Activated naive CD4-positive, alpha-beta T cell treated with Interleukin-2 at 50 U/mL for 16 hours (primary cell): ENCODE data around the gene LPAR2.
A peak's percentile ranks its signal among the peaks of the same experiment; 100 is the strongest.
"Not testable (repeated sequence)": the region's sequence is repeated elsewhere in the genome, so short reads cannot be mapped to it uniquely, and the experiment has no call there.

Experiments used
- DNase-seq: peaks from one replicate; pipeline ENCODE4 v3.0.0-alpha.2; 2020

Gene LPAR2

DNA sequence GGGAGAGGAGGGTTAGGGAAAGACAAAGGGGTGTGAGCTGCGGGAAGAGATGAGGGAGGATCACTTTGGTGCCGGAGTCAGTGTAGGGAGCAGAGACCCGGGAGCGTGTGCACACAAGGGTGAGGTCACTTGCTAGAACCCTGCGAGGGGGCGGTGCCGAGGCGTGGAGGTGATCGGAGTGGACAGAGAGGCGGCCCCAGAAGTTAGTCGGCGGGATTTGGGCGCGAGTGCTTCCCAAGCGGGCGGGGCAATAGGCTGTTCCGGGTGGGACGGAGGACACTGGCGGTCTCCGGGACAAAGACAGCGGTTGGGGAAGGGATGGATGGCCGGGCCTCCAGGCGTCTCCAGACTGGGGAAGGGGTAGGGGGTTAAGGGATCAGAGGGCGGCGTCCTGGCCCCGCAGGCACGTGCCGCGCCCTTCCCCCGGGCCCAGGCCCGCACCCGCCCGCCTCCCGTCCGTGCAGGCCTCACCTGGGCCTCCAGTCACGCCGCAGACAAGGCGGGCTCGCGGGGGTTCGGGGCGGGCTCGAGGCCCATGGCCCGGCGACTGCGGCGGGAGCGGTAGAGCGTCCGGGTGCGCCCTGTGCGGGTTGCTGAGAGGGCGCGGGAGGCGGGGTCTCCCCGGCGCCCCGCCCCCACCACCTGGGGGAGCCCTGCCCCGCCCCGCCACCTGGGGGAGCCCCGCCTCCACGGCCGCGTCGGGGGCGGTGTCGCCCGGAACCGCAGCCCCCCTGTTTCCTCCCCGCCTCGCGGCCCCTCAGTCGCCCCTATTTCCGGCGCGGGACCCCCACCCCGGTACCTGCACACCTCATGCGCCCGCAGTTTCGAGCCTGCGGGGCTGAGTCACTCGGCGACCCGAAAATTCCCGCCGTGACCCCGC lies at the start of gene LPAR2:
TSS of gene LPAR2 (minus strand) at position 600 of the 880 bp plus-strand sequence. CDS start 945 bp downstream, outside the sequence.
- DNase-seq: peak; percentile 72

DNA sequence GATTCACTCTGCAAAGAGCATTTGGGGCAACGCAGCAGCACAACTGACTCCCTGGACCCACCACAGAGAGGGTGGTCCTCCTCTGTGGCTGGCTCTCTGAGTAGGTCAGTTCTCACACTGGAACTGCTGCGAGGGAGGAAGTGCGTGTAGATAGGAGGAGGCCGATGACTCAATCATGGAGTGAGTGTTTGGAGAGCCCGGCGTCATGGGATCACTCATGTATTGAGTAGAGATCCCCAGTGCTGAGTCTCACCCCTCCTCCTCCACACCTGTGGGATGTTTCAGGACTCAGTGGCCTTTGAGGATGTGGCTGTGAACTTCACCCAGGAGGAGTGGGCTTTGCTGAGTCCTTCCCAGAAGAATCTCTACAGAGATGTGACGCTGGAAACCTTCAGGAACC lies 49.6 kb upstream of the LPAR2 start:
- no peak for DNase-seq

DNA sequence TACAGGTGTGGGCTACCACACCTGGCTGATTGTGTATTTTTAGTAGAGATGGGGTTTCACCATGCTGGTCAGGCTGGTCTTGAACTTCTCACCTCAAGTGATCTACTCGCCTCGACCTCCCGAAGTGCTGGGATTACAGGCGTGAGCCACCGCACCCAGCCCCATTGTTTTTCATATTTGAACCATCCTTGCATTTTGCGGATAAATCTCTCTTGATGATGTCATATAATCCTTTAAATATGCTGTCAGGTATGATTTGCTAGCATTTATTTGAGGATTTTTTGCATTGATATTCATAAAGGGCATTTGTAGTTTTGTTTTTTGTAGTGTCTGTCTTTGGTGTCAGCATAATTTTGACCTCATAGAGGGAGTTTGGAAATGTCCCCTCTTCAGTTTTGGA lies 46.3 kb upstream of the LPAR2 start:
- DNase-seq: no peak

DNA sequence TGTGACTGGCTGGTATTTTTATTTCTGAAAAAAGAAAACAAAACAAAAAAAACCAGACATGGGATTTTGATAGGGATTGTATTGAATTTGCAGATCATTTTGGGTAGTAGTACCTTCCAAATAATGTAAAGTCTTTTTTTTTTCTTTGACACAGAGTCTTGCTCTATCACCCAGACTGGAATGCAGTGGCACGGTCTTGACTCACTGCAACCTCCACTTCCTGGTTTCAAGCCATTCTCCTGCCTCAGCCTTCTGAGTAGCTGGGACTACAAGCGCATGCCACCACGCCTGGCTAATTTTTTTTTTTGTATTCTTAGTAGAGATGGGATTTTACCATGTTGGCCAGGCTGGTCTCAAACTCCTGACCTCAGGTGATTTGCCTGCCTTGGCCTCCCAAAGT lies 44.8 kb upstream of the LPAR2 start:
- DNase-seq: no peak

DNA sequence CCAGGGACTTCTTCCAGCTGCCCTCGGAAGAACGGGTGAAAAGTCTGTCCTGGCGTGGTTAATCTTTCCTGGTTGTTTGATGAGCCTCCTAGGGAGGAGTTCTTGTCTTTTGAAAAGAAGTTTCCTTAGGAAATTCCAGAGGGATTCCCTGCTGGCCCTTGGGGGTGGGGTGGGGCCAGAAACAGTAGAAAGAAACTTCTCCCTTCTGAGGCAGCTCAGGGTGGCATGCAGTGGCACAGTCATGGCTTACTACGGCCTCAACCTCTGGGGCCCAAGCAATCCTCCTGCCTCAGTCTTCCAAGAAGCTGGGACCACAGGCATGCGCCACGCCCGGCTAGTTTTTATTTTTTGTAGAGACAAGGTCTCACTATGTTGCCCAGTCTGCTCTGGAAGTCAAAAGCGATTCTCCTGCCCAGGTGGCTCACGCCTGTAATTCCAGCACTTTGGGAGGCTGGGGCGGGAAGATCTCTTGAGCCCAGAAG lies 42.1 kb upstream of the LPAR2 start:
- DNase-seq: no peak

DNA sequence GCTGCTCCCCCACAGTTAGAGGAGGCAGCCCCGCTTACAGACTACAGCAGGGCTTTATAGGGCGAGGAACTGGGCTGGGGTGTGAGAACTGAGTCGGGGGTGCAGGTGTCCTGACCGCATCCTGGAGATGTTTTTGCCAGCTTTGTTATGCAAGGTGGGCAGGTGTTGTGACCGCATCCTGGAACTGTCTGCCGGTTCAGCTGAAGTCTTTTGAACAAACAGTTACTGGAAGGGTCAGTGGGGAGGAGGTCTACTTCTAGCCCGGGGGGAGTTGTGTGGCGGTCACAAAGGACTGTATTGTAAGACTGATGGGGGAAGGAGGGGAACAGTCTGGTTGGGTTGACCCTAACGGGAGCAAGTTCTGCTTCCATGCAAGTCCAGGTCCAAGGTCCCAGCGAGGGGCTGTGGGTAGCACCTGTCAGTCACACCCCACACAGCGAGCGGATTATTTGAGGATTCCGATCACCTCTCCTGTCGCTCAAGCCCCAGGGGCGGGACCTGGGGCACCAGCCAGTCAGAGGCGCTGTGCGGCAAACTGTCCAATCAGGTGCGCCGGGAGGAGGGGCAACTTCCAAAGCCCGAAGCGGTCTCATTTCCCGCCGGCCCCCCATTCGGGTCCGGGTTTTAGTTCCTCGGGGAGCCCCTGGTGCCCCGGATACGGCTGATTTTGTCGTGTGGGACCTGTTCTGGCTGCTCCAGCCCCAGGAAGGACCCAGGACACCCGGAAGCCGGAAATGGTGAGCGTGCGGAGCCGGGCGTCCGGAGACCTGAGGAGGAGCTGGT lies 40.4 kb upstream of the LPAR2 start, which contains the start of gene ZNF101:
TSS of gene ZNF101 (plus strand) at position 610 of the 783 bp plus-strand sequence. CDS start at position 735, 125 bp downstream.
- DNase-seq: peak; percentile 96

DNA sequence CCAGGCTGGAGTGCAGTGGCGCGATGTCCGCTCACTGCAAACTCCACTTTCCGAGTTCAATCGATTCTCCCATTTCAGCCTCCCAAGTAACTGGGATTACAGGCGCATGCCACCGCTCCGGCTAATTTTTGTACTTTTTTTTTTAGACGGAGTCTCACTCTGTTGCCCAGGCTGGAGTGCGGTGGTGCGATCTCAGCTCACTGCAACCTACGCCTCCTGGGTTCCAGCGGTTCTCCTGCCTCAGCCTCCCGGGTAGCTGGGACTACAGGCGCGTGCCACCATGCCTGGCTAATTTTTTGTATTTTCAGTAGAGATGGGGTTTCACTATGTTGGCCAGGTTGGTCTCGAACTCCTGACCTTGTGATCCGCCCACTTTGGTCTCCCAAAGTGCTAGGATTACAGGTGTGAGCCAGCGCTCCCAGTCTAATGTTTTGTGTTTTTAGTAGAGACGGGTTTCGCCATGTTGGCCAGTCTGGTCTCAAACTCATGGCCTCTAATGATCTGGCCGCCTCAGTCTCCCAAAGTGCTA lies 37.5 kb upstream of the LPAR2 start:
- DNase-seq: not testable (repeated sequence)

DNA sequence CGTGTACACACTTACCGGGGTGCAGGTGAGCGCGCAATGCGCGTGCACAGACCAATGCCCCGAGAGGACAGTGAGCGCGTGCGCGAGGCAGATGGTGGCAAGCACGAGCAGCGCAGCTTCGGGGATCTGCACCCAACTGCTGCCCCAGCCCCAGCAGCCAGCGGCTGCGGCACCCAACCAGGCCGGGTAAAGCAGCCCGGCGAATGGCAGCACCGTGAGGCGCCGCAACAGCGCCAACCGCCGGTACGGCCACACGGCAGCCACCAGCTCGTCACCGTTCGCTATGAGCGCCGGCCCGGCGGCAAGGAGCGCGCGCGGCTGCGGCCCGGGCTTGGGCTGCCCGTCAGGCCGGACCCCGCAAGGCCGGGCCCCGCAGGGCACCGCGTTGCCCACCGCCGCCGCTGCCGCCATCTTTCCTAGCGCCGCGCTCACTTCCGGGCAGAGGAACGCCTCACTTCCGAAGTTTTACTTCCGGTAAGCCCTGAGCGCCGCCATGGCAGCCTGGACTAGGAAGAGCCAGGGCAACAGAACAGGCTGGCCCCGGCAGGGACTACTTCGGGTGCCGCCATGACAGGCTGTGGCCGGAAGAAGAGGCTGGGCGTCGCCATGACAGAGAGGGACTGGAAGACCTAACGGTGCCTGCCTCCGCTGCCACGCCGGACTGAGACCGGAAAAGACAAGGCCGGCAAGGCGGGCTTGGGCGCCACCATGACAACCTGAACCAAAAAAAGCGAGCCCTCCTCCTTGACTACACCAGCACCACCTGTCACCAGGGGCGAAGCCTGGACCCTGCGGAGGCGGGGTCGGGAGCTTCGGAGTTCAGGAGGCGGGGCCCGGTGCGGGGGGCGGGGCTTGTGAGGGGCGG lies 35.5 kb upstream of the LPAR2 start, which contains the start of gene ATP13A1:
TSS of gene ATP13A1 (minus strand) at position 421 of the 865 bp plus-strand sequence. CDS start at position 411, 10 bp downstream.
- peak; percentile 96 for DNase-seq

DNA sequence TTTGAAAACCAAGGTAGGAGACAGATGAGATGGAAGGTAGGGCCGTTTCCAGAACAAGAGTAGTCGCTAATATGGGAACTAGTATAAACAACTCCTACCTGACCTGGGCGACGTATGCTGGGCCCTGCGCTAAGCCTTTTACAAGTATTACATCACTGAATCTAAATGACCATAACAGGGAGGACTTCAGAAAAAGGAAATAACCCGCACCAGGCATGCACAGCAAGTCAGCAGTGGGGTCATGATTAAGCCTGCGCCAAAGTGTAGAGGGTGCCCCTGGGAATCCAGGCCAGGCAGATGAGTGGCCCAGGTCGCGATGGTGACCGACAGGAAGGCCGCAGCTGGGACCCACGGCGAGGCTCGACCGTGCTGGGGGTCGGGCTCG lies 34.8 kb upstream of the LPAR2 start:
- no peak for DNase-seq

DNA sequence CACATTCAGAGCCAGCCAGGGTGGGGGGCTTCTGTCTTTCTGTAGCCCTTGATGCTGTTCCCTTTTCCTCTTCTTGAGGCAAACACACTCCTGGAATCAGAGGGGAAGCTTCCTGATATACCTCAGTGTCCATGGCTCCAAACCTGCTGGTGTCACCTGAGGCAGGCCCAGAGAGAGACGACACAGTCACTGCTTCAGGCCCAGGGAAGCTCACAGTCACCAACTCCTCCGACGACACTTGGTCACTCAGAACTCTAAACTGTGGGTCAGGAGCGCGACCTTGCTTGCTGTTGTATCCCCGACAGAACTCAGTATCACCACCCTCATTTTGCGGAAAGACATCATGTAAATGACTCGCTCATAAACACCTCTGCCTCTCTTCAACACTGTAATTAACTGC lies 34.3 kb upstream of the LPAR2 start:
- DNase-seq: no peak

DNA sequence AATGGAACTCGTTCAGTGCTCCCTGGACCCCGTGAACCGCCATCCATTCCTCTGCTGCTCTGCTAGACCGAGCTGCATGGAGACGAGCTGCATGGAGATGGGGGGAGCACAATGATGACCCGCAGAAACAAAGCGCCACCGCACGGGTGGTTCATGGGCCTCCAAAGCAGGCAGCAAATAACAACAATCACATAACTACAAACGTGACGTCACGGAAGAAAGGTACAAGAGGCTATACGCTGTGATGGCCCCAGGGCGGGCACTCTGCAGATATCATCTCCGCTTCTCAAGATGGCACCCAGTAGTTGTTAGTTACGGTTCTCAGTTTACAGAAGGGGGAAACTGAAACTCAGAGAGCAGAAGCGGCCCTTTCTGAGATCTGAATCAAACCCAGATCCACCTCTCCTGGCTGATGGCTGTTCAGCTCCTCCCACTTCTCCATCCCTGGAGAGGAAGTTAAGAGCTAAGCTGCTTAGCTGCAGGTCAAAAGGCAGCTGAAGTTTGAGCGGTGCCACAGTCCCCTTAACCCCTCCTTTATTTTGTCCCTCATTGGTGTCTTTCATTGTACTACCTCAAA lies 33.7 kb upstream of the LPAR2 start:
- peak; percentile 53 for DNase-seq

DNA sequence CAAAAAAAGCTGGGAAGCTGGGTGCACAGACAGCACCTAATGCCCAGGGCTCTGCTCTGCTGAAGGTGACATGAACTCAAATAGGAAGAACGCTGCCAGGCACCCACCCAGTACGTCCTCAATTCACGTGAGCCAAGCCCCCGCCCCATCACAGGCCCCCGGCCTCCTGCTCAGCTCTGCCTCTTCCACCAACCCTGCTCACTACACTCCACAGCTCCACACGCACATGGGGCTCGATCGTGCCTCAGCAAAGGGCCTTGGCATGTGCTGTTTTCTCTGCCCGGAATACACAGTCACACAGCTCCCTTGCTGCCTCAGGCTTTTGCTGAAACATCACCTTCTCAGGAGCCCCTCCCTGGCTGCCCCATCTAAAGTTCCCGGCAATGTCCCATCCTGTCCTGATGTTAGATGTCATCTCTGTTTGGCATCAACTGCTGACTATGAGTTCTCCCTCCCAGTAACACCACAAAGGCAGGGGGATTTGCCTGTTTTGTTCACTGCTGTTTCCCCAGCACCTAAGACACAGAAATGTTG lies 33.2 kb upstream of the LPAR2 start:
- DNase-seq: no peak

DNA sequence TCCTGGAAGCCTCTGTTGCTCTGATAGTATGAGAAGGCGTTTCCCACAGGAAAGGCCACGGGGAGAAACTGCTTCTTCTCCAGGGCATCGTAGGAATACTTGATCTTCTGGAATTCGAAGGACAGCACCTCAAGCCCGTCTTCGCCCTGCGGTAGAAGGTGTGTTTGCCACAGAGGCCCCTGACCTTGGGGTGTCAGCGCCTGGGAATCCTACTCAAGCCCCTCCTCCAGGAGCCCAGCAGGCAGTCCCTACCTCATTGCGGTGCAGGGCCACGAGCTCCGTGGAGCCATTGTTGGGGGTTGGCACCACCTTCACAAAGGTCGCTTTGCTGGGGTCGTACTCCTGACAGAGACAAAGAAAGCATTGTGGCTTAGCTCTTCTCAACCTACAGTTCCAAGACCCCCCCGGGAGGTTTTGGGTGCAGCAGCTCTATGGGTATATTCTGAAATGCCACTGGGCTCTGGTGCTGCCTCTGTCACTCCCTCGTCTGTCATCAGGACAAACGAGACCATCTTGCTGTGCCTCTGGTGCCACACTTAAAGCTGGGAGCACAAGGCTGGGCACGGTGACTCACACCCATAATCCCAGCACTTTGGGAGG lies 31.7 kb upstream of the LPAR2 start:
- DNase-seq: no peak

DNA sequence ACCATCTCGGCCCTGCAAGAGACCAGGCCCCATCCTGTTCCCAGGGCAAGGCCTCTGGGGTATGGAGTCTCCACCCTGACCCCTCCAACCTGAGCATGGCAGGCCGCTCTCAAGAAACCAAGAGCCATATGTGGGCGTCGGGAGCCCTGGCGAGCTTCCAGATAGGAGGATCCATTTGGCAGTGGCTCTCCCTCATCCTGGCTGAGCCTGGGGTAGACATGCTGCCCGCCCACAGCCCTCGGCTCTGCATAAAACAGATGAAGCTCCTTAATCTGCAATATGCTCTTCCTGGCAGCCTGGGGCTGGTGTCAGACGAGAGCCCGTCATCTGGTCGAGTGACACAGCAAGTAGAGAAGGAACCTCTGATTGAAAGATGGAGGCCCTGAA lies 29.4 kb upstream of the LPAR2 start:
- no peak for DNase-seq

DNA sequence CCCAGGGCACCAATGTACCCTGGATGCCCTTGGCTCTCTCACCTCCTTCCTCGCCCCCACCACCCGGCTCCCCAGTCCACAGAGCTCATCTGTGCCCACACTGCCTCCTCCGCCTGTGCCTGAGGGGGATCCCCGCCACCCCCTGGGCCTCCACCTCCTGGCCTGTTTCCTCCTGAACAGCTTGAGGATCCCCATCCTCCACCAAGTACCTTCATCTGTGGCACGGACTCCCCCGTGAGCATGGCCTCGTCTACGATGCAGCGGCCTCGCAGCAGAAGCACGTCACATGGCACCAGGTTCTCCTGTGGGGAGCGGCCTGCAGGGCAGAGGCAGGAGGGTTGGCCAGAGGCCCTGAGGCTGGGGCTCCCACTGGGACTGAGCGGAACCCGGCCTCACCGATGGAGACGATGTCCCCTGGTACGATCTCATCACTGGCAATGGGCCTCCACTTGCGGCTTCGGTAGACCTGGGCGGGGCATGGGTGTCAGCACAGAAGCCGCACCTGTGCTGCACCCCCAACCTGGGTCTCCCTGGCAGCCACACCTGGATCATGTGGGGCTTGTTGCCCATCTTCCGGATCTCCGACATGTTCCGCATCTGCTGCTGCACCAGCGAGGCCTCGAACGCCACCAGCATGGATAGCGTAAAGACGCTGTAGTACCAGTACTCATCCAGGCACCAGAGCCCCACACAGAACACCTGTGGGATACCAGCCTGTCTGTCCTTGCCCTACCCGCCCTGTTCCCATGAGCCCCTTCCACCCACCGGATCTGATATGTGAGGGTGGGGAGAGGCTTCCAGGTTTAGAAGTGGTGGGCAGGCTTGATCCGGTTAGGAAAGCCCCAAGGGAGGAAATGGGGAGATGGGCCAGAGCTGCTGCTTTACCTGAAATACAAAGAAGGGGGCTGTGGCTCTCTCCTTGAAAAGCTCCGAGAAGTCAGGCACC lies 28.7 kb upstream of the LPAR2 start:
- no peak for DNase-seq

DNA sequence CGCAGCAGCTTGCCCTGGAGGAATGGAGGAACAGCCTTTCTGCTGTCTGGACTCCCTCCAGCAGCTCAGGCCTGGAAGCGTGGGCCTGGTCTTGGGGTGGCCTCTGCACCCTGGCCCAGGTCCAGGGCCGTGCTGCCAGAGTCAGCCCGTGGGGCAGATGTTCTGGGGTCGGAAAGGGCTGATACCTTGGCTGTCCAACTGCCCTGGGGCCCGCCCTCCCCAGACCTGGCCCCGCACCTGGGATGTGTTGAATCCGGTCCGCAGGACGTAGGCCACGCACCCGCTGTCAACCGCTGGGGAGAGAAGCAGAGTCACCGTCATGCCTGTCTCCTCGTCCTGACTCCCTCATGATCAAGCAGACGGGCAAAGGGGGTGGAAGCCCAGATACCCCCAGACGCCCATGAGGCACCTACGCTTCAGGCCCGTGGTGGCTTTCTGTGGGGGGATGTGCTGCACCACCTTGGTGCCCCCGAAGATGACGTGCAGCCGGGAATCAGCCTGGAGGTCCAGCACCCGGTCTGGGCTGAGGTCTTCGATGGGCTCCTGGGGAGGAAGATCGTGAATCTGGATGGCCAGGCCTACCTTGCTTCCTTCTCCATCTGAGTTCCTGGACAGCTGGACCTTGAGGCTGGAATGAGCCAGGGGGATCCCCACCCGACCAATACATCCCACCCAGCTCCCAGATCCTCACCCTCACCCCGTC lies 27.8 kb upstream of the LPAR2 start:
- no peak for DNase-seq

DNA sequence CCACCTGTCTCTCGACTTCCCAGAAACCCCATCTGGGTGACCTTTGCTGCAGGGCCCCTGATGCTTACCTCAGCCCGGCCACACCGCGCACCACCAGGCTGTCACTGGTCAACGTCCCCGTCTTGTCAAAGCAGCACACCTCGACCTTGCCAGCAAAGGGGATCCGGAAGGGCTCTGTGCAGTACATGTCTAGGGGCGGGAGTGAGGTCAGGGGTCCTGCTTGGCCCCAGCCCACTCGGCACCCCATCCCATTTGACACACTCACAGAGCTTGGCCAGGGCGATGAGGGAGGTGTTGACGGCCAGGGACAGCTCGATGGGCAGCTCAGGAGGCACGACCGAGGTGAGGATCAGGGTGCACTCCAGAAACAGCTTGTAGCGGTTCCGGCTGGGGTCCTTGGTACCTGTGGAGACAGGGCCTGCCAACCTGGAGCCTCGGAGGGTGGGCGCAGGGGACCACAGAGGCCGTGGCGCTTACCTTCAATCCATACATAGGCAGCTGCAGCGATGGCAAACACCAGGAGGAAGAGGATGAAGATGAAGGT lies 27.1 kb upstream of the LPAR2 start:
- DNase-seq: no peak

DNA sequence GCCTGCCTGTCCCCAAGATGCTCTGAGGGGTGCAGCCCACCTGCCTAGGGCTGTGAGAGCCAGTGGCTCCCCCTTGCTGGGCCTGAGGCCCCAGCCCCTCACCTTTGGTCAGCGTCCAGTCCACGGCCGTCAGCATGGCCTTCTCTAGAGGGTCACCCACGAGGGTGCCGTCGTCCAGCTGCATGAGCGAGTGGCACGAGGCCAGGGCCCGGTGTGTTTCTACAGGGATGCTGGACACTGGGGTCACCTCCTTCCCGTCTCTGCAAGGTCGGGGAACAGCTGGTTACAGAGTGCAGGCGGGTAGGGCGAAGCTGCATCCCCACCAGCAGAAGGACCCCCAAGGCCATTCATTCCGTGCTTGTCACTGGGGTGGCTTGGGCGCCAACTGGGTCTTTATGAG lies 26.4 kb upstream of the LPAR2 start:
- DNase-seq: no peak

DNA sequence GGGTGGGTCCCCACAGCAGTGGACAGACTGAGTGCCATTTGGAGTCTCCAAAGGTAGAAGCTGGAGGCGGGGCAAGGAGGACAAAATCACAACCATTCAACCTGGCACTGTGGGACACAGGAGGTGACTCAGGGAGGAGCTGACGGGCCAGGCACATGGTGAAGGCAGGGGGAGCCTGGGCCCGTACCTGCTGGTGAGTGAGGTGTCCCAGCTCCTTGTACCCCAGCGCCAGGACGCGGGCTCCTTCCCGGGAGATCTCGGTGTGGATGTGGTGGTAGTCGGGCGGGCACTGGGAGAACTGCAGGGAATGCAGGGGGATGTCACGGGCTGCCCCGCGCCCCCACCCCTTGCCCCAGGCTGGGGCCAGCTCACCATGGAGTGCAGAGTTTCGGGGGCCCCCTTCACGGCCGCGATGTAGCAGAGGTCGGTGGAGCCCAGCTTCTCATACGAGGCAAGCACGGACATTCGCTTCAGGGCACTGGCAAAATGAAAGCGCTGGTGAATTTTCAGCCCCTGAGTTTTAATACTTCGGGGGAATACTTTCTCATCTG lies 25.7 kb upstream of the LPAR2 start:
- no peak for DNase-seq
